K562 (cell line): Measurements from ENCODE around the gene RBM3. TPM values are rescaled to one million over a fixed set of nuclear protein-coding genes. Genes with fewer than 3 reads are reported as not detected.

Experiments
- ATF7 ChIP-seq: fragments of 450-650 bp; IDR thresholded peaks from 2 replicates; pipeline ENCODE4 v1.7.1; 2014; ENCODE audit warnings: mild to moderate bottlenecking, moderate library complexity
- BHLHE40 ChIP-seq: IDR thresholded peaks from 2 replicates; pipeline ENCODE4 v1.6.1; 2011; ENCODE audit warnings: low read length, improper control_type of control experiment
- DIDO1 ChIP-seq: fragments of 450-650 bp; IDR thresholded peaks from 2 replicates; pipeline ENCODE4 v1.6.1; 2016; ENCODE audit warnings: low read depth, missing biosample characterization, missing genetic modification characterization
- EGR1 ChIP-seq: fragments of 450-650 bp; conservative IDR thresholded peaks from 2 replicates; pipeline ENCODE4 v1.6.1; 2017; ENCODE audit warnings: mild to moderate bottlenecking
- GABPA ChIP-seq: fragments of 200-800 bp; sonication (Bioruptor generic); conservative IDR thresholded peaks from 2 replicates; pipeline ENCODE4 v1.6.1; 2016; ENCODE audit warnings: low read depth, missing genetic modification characterization, missing compliant biosample characterization
- MYC ChIP-seq, 2 experiments: fragments of 250-450 bp in 1 of 2; sonication (Bioruptor Pico) in 1 of 2; IDR thresholded peaks; 2 replicates each; pipeline versions ENCODE4 v1.5.1 to v1.6.1; 2012 to 2021; ENCODE audit warnings: low read depth in 2 of 2, borderline replicate concordance in 1 of 2, improper control_type of control experiment in 1 of 2, low read length in 1 of 2, mild to moderate bottlenecking in 1 of 2, moderate library complexity in 1 of 2
- NR2C1 ChIP-seq, 2 experiments: fragments of 450-650 bp; IDR thresholded peaks; 2 replicates each; pipeline ENCODE4 v1.6.1; 2017; ENCODE audit warnings: mild to moderate bottlenecking in 2 of 2, antibody characterized with exemption in 1 of 2, inconsistent platforms in 1 of 2, missing compliant biosample characterization in 1 of 2, missing genetic modification characterization in 1 of 2
- SAP30 ChIP-seq: fragments of 200-600 bp; sonication (generic); IDR thresholded peaks from 2 replicates; pipeline ENCODE4 v1.6.1; 2012; ENCODE audit warnings: borderline replicate concordance, low read depth, mild to moderate bottlenecking, moderate library complexity, low read length, control low read depth, inconsistent platforms; ENCODE audit not compliant: insufficient read depth, poor library complexity, severe bottlenecking
- ZNF174 ChIP-seq: fragments of 250-450 bp; sonication (Bioruptor Pico); IDR thresholded peaks from 2 replicates; pipeline ENCODE4 v1.4.0; 2020; ENCODE audit warnings: mild to moderate bottlenecking
- polyA plus RNA-seq, 8 experiments: library from polyadenylated mRNA; depleted of rRNA in 4 of 8; stranded (reverse) in 5 of 8; unstranded in 3 of 8; fragments of >200 nt; fragmentation: Nextera tagmentation in 2 of 8; fragmentation: Illumina TruSeq in 1 of 8; extraction: Ambion mirVana in 2 of 8; extraction: Trizol in 1 of 8; gene quantifications; 2 replicates each; pipeline versions ENCODE4 v1.2.1 to v1.2.3, GENCODE V29; 2011 to 2014; ENCODE audit warnings: inconsistent platforms in 1 of 8, missing spikeins in 1 of 8
- total RNA-seq, 7 experiments: library from RNA; depleted of rRNA in 6 of 7; stranded (reverse); fragments of >200 nt in 6 of 7; fragmentation: Illumina TruSeq in 2 of 7; extraction: Trizol in 2 of 7; gene quantifications; 2 replicates each; pipeline versions ENCODE4 v1.2.1 to v1.2.3, GENCODE V29; 2011 to 2021; ENCODE audit warnings: low replicate concordance in 1 of 7
- TF ChIP-seq, protein P1 (sequence below), 2 experiments: fragments of 450-650 bp; IDR thresholded peaks; 2 replicates each; pipeline ENCODE4 v1.6.1; 2018; ENCODE audit warnings: mild to moderate bottlenecking in 2 of 2, low read depth in 1 of 2; ENCODE audit not compliant: partially characterized antibody in 2 of 2
- TF ChIP-seq, protein P2 (sequence below), 2 experiments: IDR thresholded peaks; 2 replicates each; pipeline ENCODE4 v1.6.1; 2011; ENCODE audit warnings: borderline replicate concordance in 1 of 2, control low read depth in 1 of 2, low read depth in 1 of 2, low read length in 1 of 2, mild to moderate bottlenecking in 1 of 2, mixed read lengths in 1 of 2, moderate library complexity in 1 of 2; ENCODE audit not compliant: insufficient read depth in 1 of 2, insufficient read length in 1 of 2, poor library complexity in 1 of 2, severe bottlenecking in 1 of 2; ENCODE audit errors: extremely low read depth in 1 of 2
- TF ChIP-seq, protein P3 (sequence below): IDR thresholded peaks from 2 replicates; pipeline ENCODE4 v1.6.1; 2011; ENCODE audit warnings: borderline replicate concordance, low read depth, mild to moderate bottlenecking, moderate library complexity, low read length; ENCODE audit not compliant: insufficient read depth, poor library complexity, severe bottlenecking
- TF ChIP-seq, protein P4 (sequence below): fragments of 250-450 bp; sonication (Bioruptor Pico); IDR thresholded peaks from 2 replicates; pipeline ENCODE4 v1.5.0; 2020; ENCODE audit warnings: mild to moderate bottlenecking
- TF ChIP-seq, protein P5 (sequence below): sonication (generic); formaldehyde crosslinking; IDR thresholded peaks from 2 replicates; pipeline ENCODE4 v1.8.0; 2022; ENCODE audit warnings: mild to moderate bottlenecking, missing genetic modification reagents

The RBM3 gene
- total and polyA plus RNA-seq, 9 of the 15 experiments (the other 6 are each of a cell fraction or from before 2014, with no cell fraction given): 70.3 to 272 (median 209) TPM

DNA sequence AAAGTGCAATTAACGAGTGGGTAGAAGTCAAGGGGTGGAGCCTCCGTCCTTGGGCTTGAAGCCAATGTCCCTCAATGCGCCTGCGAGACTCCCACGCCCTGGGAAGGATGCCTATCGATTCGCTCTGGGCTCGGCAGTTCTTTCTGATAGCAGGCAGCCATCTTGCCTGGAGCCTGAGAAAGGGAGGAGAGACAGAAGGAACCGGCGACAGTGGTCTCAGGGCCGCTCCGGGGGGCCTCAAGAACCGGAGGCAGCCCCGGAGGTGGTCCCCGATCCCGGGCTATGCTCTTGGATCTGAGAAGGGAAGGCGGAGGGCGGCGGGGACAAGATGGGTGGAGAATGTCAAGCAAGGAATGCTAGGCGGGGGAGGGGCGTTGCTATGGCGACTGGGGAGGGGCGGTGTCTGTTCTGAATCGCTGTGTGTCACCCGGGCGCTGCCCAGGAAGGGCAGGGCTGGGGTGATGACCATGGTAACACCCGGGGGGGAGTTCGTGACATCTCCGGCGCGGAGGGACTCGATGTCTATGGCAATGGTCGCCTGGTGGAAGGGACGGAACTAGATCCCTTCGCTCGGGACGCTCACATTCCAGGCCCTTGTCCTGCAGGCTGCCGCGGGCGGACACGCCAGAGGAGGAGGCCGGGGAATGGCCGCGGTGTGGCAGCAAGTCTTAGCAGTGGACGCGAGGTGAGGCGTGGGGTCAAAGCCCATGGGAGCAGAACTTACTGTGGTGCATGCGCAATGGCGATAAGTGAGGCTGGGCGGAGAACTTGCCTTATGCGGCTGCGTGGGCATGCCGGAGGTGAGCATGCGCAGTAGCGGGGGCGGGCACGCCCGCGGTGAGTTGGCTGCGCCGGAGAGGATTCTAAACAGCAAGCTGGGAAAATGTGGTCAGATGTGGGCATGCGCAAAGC lies 23.3 kb downstream of the RBM3 start, which contains the start of gene WDR13 (continued):
- TF ChIP-seq GABPA (tag): 0 out of 2 replicates have a peak, but pooled peaks have one; percentile 31
- TF ChIP-seq, protein P1, sequence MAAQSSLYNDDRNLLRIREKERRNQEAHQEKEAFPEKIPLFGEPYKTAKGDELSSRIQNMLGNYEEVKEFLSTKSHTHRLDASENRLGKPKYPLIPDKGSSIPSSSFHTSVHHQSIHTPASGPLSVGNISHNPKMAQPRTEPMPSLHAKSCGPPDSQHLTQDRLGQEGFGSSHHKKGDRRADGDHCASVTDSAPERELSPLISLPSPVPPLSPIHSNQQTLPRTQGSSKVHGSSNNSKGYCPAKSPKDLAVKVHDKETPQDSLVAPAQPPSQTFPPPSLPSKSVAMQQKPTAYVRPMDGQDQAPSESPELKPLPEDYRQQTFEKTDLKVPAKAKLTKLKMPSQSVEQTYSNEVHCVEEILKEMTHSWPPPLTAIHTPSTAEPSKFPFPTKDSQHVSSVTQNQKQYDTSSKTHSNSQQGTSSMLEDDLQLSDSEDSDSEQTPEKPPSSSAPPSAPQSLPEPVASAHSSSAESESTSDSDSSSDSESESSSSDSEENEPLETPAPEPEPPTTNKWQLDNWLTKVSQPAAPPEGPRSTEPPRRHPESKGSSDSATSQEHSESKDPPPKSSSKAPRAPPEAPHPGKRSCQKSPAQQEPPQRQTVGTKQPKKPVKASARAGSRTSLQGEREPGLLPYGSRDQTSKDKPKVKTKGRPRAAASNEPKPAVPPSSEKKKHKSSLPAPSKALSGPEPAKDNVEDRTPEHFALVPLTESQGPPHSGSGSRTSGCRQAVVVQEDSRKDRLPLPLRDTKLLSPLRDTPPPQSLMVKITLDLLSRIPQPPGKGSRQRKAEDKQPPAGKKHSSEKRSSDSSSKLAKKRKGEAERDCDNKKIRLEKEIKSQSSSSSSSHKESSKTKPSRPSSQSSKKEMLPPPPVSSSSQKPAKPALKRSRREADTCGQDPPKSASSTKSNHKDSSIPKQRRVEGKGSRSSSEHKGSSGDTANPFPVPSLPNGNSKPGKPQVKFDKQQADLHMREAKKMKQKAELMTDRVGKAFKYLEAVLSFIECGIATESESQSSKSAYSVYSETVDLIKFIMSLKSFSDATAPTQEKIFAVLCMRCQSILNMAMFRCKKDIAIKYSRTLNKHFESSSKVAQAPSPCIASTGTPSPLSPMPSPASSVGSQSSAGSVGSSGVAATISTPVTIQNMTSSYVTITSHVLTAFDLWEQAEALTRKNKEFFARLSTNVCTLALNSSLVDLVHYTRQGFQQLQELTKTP (IDR thresholded peaks at IDR 0.05; ENCODE audit: low read depth in 1 of 2, partially characterized antibody in 2 of 2): no peak
- peak; percentile 60; the same call in 1 of the 2 replicates for TF ChIP-seq MYC (IDR thresholded peaks at IDR 0.05; ENCODE audit: low read depth, low read length)
- TF ChIP-seq MYC (CRISPR knock-in tag; IDR thresholded peaks at IDR 0.05; ENCODE audit: borderline replicate concordance, low read depth): peak; percentile 62; the same call in 1 of the 2 replicates
- peak; percentile 47; the same call in 1 of the 2 replicates for TF ChIP-seq ATF7
- peak; percentile 86 for TF ChIP-seq DIDO1 (tag)
- TF ChIP-seq EGR1: peak; percentile 94
- no peak for TF ChIP-seq ZNF174 (CRISPR knock-in tag)
- peak; percentile 45 for TF ChIP-seq SAP30
- TF ChIP-seq, protein P2, sequence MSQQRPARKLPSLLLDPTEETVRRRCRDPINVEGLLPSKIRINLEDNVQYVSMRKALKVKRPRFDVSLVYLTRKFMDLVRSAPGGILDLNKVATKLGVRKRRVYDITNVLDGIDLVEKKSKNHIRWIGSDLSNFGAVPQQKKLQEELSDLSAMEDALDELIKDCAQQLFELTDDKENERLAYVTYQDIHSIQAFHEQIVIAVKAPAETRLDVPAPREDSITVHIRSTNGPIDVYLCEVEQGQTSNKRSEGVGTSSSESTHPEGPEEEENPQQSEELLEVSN (IDR thresholded peaks at IDR 0.05; ENCODE audit: borderline replicate concordance in 1 of 2, extremely low read depth in 1 of 2, insufficient read depth in 1 of 2, insufficient read length in 1 of 2, low read depth in 1 of 2, low read length in 1 of 2, poor library complexity in 1 of 2, severe bottlenecking in 1 of 2): peak in 1 of 2 experiments; percentile 31
- TF ChIP-seq, protein P3, sequence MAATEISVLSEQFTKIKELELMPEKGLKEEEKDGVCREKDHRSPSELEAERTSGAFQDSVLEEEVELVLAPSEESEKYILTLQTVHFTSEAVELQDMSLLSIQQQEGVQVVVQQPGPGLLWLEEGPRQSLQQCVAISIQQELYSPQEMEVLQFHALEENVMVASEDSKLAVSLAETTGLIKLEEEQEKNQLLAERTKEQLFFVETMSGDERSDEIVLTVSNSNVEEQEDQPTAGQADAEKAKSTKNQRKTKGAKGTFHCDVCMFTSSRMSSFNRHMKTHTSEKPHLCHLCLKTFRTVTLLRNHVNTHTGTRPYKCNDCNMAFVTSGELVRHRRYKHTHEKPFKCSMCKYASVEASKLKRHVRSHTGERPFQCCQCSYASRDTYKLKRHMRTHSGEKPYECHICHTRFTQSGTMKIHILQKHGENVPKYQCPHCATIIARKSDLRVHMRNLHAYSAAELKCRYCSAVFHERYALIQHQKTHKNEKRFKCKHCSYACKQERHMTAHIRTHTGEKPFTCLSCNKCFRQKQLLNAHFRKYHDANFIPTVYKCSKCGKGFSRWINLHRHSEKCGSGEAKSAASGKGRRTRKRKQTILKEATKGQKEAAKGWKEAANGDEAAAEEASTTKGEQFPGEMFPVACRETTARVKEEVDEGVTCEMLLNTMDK: no peak
- TF ChIP-seq, protein P4, sequence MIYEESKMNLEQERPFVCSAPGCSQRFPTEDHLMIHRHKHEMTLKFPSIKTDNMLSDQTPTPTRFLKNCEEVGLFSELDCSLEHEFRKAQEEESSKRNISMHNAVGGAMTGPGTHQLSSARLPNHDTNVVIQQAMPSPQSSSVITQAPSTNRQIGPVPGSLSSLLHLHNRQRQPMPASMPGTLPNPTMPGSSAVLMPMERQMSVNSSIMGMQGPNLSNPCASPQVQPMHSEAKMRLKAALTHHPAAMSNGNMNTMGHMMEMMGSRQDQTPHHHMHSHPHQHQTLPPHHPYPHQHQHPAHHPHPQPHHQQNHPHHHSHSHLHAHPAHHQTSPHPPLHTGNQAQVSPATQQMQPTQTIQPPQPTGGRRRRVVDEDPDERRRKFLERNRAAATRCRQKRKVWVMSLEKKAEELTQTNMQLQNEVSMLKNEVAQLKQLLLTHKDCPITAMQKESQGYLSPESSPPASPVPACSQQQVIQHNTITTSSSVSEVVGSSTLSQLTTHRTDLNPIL: no peak
- peak; percentile 34; the same call in 1 of the 2 replicates for TF ChIP-seq BHLHE40
- TF ChIP-seq, protein P5, sequence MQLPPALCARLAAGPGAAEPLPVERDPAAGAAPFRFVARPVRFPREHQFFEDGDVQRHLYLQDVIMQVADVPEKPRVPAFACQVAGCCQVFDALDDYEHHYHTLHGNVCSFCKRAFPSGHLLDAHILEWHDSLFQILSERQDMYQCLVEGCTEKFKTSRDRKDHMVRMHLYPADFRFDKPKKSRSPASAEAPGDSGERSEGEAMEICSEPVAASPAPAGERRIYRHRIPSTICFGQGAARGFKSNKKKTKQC (CRISPR knock-in tag): peak; percentile 58; the same call in 1 of the 2 replicates
- TF ChIP-seq NR2C1 (IDR thresholded peaks at IDR 0.05): peak; percentile 50
- peak; percentile 76 for TF ChIP-seq NR2C1 (tag; IDR thresholded peaks at IDR 0.05)
